ENCODE data around the gene PLPPR5. TPM values are rescaled to one million over a fixed set of nuclear protein-coding genes. Genes with fewer than 3 reads are reported as not detected.

Gene PLPPR5
- total RNA-seq, 4 donors from 2014 or later = 0.12 to 0.13 TPM; not detected in 2

DNA sequence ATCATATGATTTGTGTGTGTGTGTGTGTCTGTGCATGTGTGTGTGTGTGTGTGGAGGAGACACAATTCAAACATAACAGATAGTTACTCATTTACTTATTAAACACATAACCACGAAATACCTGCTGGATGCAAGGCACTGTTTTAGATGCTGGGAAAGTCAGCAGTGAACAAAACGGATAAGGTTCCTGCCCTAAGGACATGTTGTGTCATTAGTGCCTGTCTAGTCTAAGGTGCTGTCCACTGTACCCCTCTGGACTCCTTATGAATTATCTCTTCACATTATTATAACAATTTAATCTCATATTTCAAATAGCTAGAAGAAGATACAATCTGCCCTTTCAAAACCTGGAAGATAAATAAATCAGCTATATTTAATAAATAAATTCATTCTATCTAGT, 162.4 kb downstream of the PLPPR5 start:
- Histone ChIP-seq H3K4me3 (no peak overlapping the region), H3K36me3 (no peaks in the 10 kb centered on the region), H3K27me3 (no peaks in the 10 kb centered on the region), H3K9me3 (no peaks in the 10 kb centered on the region), H3K4me1 (no peaks in the 10 kb centered on the region), H3K27ac (no peak overlapping the region)
- TF ChIP-seq POLR2AphosphoS5 (IDR thresholded peaks at IDR 0.05) (no peak), POLR2A (IDR thresholded peaks at IDR 0.05) (no peak), EP300 (IDR thresholded peaks at IDR 0.05) (no peak)
- TF ChIP-seq, protein P1, sequence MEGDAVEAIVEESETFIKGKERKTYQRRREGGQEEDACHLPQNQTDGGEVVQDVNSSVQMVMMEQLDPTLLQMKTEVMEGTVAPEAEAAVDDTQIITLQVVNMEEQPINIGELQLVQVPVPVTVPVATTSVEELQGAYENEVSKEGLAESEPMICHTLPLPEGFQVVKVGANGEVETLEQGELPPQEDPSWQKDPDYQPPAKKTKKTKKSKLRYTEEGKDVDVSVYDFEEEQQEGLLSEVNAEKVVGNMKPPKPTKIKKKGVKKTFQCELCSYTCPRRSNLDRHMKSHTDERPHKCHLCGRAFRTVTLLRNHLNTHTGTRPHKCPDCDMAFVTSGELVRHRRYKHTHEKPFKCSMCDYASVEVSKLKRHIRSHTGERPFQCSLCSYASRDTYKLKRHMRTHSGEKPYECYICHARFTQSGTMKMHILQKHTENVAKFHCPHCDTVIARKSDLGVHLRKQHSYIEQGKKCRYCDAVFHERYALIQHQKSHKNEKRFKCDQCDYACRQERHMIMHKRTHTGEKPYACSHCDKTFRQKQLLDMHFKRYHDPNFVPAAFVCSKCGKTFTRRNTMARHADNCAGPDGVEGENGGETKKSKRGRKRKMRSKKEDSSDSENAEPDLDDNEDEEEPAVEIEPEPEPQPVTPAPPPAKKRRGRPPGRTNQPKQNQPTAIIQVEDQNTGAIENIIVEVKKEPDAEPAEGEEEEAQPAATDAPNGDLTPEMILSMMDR (IDR thresholded peaks at IDR 0.05) = no peak
- 22 to 65% methylated on average over 1 to 2 of the region's 2 CpGs for WGBS, 2 donors (ENCODE audit: low coverage in 1 of 2)
- ATAC-seq = no peak

Small RNAs within 50 kb of the gene (small RNA-seq; reads per million reads assigned to genes)
- 0 reads per million in 4 donors for gene AL445433.1

All from gastroesophageal sphincter (tissue), 4 donors.